Prostate gland (tissue), 2 donors: ENCODE measurements around the gene PLA2G5. TPM values are rescaled to one million over a fixed set of nuclear protein-coding genes. Genes with fewer than 3 reads are reported as not detected.
"Not testable (repeated sequence)": the region's sequence is repeated elsewhere in the genome, so short reads cannot be mapped to it uniquely, and the experiment has no call there.

Experiments
- DNase-seq: peaks from one replicate; pipeline ENCODE4 v3.0.0-alpha.2; 2019; ENCODE audit warnings: low spot score
- H3K27ac ChIP-seq, 2 donors: fragments of 200-600 bp; sonication (generic); 2 replicates each; pipeline ENCODE4 v1.5.1; 2017 to 2019
- H3K27me3 ChIP-seq: fragments of 200-600 bp; sonication (generic); replicated peaks from 2 replicates; pipeline ENCODE4 v1.5.1; 2019; ENCODE audit not compliant: insufficient read depth
- H3K36me3 ChIP-seq, 2 donors: fragments of 200-600 bp; sonication (generic); 1 replicate in 1 of 2; 2 replicates in 1 of 2; pipeline versions ENCODE4 v1.5.1 to v1.8.1; 2017 to 2019
- H3K4me1 ChIP-seq: fragments of 200-600 bp; sonication (generic); replicated peaks from 2 replicates; pipeline ENCODE4 v1.5.1; 2019
- H3K4me3 ChIP-seq, 2 donors: fragments of 200-600 bp; sonication (generic); 2 replicates each; pipeline ENCODE4 v1.5.1; 2017 to 2019
- H3K9me3 ChIP-seq: fragments of 200-600 bp; sonication (generic); 2 replicates; pipeline ENCODE4 v1.5.1; 2017
- POLR2A ChIP-seq: fragments of 450-650 bp; IDR thresholded peaks from one replicate; pipeline ENCODE4 v1.6.1; 2016; ENCODE audit warnings: antibody characterized with exemption, mild to moderate bottlenecking
- POLR2AphosphoS5 ChIP-seq: sonication (generic); formaldehyde crosslinking; IDR thresholded peaks from one replicate; pipeline ENCODE4 v1.6.1; 2017; ENCODE audit warnings: antibody characterized with exemption
- WGBS: methylation state at CpG from one replicate; pipeline ENCODE4 v1.1.5; 2018; 5-methylcytosine and 5-hydroxymethylcytosine counted together
- intact Hi-C: fragments of 100-400 bp; cut with DNase I; formaldehyde crosslinking; loops from one replicate; pipeline ENCODE4 v1.14.2; 2022
- total RNA-seq, 2 donors: library from RNA; depleted of rRNA; stranded (reverse); fragments of >200 nt; gene quantifications; one replicate each; pipeline ENCODE4 v1.1.0, GENCODE V29; 2016
- TF ChIP-seq, protein P1 (sequence below), 4 experiments: fragments of 200-600 bp in 2 of 4; fragments of 450-650 bp in 2 of 4; sonication (generic) in 2 of 4; IDR thresholded peaks; 1 replicate in 3 of 4; 2 replicates in 1 of 4; pipeline ENCODE4 v1.5.1; 2016 to 2019; ENCODE audit warnings: antibody characterized with exemption in 4 of 4, mild to moderate bottlenecking in 2 of 4, moderate library complexity in 2 of 4

Gene PLA2G5
- total RNA-seq, 2 donors from 2014 or later = 8.7 to 23.2 TPM

DNA sequence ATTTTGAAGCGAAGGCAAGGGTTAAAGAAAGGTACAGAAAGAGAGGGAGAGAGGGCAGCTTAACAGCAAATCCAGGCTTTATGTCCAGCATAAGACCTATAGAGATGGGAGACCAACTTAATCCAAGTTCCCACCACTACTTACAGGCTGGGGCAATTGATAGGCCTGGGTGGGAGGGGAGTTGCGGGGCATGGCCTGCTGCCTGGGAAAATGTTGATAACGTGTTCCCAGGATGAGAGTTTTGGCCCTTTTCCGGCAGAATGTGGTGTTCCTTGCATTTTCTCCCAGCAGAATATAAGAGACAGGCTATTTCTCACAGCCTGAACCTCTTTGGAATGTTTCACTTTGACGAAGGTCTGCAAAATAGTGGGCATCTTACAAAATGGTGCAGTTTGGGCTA lies 34.9 kb upstream of the PLA2G5 start:
- TF ChIP-seq, protein P1, sequence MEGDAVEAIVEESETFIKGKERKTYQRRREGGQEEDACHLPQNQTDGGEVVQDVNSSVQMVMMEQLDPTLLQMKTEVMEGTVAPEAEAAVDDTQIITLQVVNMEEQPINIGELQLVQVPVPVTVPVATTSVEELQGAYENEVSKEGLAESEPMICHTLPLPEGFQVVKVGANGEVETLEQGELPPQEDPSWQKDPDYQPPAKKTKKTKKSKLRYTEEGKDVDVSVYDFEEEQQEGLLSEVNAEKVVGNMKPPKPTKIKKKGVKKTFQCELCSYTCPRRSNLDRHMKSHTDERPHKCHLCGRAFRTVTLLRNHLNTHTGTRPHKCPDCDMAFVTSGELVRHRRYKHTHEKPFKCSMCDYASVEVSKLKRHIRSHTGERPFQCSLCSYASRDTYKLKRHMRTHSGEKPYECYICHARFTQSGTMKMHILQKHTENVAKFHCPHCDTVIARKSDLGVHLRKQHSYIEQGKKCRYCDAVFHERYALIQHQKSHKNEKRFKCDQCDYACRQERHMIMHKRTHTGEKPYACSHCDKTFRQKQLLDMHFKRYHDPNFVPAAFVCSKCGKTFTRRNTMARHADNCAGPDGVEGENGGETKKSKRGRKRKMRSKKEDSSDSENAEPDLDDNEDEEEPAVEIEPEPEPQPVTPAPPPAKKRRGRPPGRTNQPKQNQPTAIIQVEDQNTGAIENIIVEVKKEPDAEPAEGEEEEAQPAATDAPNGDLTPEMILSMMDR (IDR thresholded peaks at IDR 0.05) = no peak
- TF ChIP-seq POLR2A (no peak), POLR2AphosphoS5 (no peak)
- intact Hi-C loops = no loop called here
- Histone ChIP-seq H3K9me3 (no peaks in the 10 kb centered on the region), H3K27me3 (no peaks in the 10 kb centered on the region), H3K27ac (no peak overlapping the region), H3K36me3 (no peaks in the 10 kb centered on the region), H3K4me1 (peaks cover 15% of the 10 kb centered on the region), H3K4me3 (no peak overlapping the region)
- DNase-seq = no peak
- WGBS = 82% methylated on average over 5 of the region's 5 CpGs

DNA sequence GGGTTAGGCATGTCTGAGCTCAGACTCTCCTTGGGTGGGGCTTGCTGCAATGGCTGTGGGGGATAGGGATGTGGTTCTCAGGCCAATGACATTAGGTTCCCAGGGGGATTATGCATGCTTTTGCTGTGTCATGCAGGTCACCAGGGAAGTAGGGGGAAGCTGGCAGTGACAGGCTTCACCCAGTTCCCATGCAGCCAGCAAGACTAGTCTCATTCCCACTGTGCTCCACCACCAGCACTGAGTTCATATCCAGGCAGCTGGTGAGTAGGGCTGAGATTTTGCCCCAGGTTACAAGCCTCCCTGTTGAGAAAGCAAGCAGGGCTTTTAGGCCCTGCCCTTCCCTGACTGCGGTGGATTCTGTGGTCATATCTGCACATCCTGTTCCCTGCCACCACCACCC lies 32.1 kb upstream of the PLA2G5 start:
- WGBS = 69% methylated on average over 1 of the region's 1 CpG

DNA sequence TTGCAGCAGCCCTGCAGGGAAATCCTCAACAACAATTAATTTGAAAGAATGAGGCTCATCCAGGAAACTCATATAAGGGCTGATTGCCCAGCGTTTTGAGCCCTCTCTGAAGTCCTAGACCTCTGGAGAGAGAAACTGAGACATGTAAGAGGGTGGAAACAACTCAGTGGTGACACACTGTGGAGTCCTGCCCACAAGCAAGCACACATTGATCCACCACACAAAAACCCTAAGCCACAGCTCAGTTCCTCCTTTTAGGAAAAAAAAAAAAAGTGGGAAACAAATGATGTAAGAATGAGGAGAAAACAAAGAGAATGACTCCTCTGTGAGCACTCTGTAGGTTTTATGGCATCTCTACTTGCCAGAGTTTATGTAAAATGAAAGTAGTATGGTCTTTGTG lies 22.9 kb upstream of the PLA2G5 start:
- WGBS = 62% methylated on average over 1 of the region's 1 CpG
- peaks cover 6% of the 10 kb centered on the region for H3K4me1 ChIP-seq
- no peaks in the 10 kb centered on the region for H3K36me3 ChIP-seq
- no peaks in the 10 kb centered on the region for H3K27me3 ChIP-seq
- TF ChIP-seq POLR2A (no peak), POLR2AphosphoS5 (no peak)
- TF ChIP-seq, protein P1 (IDR thresholded peaks at IDR 0.05) = no peak
- intact Hi-C loops = no loop called here
- no peak overlapping the region for H3K27ac ChIP-seq
- H3K9me3 ChIP-seq = no peaks in the 10 kb centered on the region
- no peak overlapping the region for H3K4me3 ChIP-seq
- DNase-seq = no peak

More for the DNA sequence above, 32.1 kb upstream of the PLA2G5 start:
- peaks cover 7% of the 10 kb centered on the region for H3K4me1 ChIP-seq
- DNase-seq = no peak
- no peak for TF ChIP-seq POLR2AphosphoS5
- TF ChIP-seq POLR2A = no peak
- TF ChIP-seq, protein P1 (IDR thresholded peaks at IDR 0.05) = no peak
- H3K27me3 ChIP-seq = no peaks in the 10 kb centered on the region
- H3K36me3 ChIP-seq = no peaks in the 10 kb centered on the region
- H3K4me3 ChIP-seq = no peak overlapping the region
- intact Hi-C loops = no loop called here
- H3K9me3 ChIP-seq = no peaks in the 10 kb centered on the region
- H3K27ac ChIP-seq = no peak overlapping the region

DNA sequence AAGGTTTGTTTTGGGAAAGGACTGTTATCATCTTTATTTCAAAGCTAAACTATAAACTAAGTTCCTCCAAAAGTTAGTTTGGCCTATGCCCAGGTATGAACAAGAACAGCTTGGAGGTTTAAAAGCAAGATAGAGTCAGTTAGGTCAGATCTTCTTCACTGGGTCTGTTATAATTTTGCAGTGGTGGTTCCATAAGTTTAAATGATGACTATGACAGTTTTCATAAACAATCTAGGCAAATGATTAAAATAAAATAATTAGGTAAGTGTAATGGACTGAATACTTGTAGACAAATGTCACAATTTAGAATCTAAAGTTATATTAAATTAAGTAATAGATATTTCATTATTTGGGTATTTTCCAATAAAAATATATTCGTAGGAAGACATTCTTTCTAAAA lies 21.4 kb upstream of the PLA2G5 start:
- H3K4me1 ChIP-seq = peaks cover 6% of the 10 kb centered on the region
- 69% methylated on average over 1 of the region's 1 CpG for WGBS
- intact Hi-C loops = no loop called here
- no peaks in the 10 kb centered on the region for H3K27me3 ChIP-seq
- H3K9me3 ChIP-seq = no peaks in the 10 kb centered on the region
- DNase-seq = no peak
- TF ChIP-seq, protein P1 (IDR thresholded peaks at IDR 0.05) = no peak
- no peak for TF ChIP-seq POLR2AphosphoS5
- no peak for TF ChIP-seq POLR2A
- no peak overlapping the region for H3K4me3 ChIP-seq
- H3K36me3 ChIP-seq = no peaks in the 10 kb centered on the region
- H3K27ac ChIP-seq = no peak overlapping the region

DNA sequence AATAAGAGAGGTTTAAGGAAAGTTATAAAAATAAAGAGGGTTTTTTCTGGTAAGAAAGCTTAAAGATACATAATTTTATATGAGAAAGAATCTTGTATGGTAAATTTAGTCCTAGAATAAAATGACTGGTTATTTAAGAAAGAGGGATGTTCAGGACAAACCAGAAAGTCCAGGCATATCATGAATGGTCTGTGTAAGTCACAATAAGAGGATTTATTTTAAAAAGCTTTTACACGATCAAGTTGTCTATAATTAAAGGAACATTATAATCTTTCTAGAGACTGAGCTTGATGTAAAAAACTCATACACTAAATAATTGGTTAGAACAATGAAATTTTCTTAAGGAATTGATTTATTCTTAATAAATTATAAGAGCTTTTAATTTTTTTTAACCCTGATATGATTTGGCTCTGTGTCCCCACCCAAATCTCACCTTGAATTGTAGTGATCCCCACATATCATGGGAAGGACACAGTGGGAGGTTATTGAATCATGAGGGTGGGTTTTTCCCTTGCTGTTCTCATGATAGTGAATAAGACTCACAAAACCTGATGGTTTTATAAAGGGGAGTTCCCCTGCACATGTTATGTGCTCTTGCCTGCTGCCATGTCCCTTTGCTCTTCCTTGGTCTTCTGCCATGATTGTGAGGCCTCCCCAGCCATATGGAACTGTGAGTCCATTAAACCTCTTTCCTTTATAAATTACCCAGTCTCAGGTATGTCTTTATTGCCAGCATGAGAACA lies 20.8 kb upstream of the PLA2G5 start:
- intact Hi-C loops = not testable (repeated sequence)
- WGBS = 73% methylated on average over 1 of the region's 1 CpG

More for the DNA sequence above, 20.8 kb upstream of the PLA2G5 start:
- not testable (repeated sequence) for H3K36me3 ChIP-seq, H3K27me3 ChIP-seq, DNase-seq, H3K9me3 ChIP-seq, H3K4me3 ChIP-seq, H3K4me1 ChIP-seq
- peak overlapping the region in 1 of 2 donors; percentile 26 for H3K27ac ChIP-seq
